Fibroblast of mammary gland (primary cell): ENCODE results near the gene ANK3.

Source experiments
- DNase-seq: peaks from one replicate; pipeline ENCODE4 v3.0.0-alpha.2; 2010; ENCODE audit warnings: low read depth
- H3K4me3 ChIP-seq: 2 replicates; pipeline ENCODE4 v1.5.1; 2011; ENCODE audit warnings: low read depth, mild to moderate bottlenecking, low read length, moderate library complexity; ENCODE audit not compliant: control insufficient read depth
- CTCF ChIP-seq: conservative IDR thresholded peaks from 2 replicates; pipeline ENCODE4 v1.5.1; 2011; ENCODE audit warnings: low read depth, low read length, inconsistent platforms; ENCODE audit not compliant: control insufficient read depth, insufficient read depth

ANK3 gene

DNA sequence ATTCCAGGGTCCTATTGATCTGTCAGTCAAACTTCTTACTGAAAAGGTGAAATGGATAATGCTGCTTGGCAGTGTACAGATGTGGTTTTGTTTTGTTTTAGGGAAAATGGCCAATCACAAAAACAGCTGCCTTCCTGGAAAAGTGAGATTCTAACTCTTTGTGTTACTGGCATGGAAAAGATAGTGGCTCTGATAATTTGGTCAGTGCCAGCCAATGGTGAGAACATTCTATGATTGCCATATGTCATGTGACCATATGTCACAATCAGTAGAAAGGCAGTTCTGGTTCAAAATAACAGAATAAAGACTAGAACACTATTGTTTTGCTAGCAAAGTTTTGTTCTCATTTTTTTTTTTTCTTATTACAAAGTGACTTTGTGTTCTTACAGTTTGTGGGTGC is 344.1 kb downstream of the ANK3 start:
- H3K4me3 ChIP-seq = no peak overlapping the region
- TF ChIP-seq CTCF = no peak
- no peak for DNase-seq

DNA sequence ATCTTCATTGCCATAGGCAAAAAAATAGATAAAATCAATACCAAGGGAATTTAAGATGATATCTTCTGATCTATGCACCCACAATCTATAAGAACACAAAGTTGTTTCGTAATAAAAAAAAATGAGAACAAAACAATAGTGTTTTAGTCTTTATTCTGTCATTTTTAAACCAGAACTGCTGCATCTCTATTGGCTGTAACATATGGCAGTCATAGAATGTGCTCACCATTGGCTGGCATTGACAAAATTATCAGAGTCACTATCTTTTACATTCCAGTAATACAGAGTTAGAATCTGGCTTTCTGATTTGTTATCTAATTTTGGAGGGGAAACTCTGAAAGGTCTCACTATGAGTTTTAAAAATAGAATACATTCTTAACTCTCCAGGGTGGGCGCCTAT is 344.7 kb downstream of the ANK3 start:
- no peak for TF ChIP-seq CTCF
- H3K4me3 ChIP-seq = no peak overlapping the region
- no peak for DNase-seq

GRCh38 chr10:60044242-60044641 is 345.4 kb downstream of the ANK3 start:
- peak; percentile 24 for DNase-seq
- TF ChIP-seq CTCF = no peak
- H3K4me3 ChIP-seq = no peak overlapping the region

DNA sequence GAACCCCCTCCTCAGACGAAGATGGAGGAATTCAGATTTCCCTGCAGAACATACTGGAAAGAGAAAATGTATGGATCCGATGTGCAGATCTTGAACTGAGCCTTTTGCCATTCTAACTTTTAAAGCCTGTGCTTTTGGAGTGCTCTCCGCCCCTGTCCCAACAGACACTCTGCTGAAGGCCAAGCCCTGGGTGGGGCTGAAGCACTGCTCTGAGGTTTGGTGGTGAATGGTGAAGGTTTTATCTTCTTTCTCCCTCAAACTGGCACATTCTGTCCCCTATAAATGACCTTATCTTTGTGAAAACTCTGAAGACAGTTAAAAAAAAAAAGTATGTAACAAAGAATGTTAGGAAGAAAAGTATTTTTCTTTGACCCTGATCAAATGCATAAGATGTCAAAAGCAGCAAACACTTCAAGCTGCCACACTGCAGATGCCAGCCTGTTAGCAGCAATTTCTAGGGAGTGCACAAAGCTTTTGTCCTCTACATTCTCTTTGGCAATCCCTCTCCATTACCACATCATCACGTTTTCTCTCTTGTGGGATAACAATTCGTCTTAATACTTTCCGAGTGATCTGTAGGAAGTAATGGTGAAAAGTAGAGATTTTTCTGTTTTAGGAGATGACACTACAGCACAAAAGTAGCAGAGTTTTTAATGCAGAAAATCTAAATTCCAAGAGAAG is 346.0 kb downstream of the ANK3 start:
- no peak overlapping the region for H3K4me3 ChIP-seq
- no peak for TF ChIP-seq CTCF
- DNase-seq = no peak

DNA sequence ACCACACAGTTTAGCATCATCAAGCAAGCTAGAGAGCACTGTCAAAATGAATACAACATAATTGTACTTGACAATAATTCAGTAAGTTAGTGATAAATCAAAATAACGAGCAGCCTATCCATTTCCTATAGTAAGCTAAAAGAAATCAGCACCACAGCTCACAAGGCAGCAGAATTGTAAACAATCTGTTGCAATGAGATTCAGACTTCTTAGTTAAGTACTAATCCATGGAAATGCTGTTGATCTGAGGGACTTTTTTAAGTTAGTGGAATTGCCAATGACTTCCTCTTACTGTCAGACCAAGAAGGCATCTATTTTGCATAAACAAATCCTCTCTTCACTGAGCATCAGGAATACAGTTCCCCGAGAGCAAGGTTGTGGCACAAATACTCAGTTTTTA is 346.8 kb downstream of the ANK3 start:
- H3K4me3 ChIP-seq = no peak overlapping the region
- no peak for TF ChIP-seq CTCF
- no peak for DNase-seq

GRCh38 chr10:60042262-60042661 is 347.4 kb downstream of the ANK3 start:
- H3K4me3 ChIP-seq = no peak overlapping the region
- DNase-seq = no peak
- TF ChIP-seq CTCF = no peak
